Glutamatergic neuron (in vitro differentiated cells): ENCODE results near the gene YPEL4. TPM values are rescaled to one million over a fixed set of nuclear protein-coding genes. Genes with fewer than 3 reads are reported as not detected.
A peak's percentile ranks its signal among the peaks of the same experiment; 100 is the strongest.

ENCODE experiments used
- DNase-seq: peaks from one replicate; pipeline ENCODE4 v3.0.0; 2022
- H3K27ac Mint-ChIP-seq: one replicate; pipeline ENCODE4 v1.8.0; 2020; ENCODE audit warnings: mild to moderate bottlenecking, mixed read lengths, inconsistent platforms; ENCODE audit not compliant: unreplicated experiment
- H3K27me3 Mint-ChIP-seq: one replicate; pipeline ENCODE4 v1.8.0; 2020; ENCODE audit warnings: mild to moderate bottlenecking, moderate library complexity, mixed read lengths, inconsistent platforms; ENCODE audit not compliant: unreplicated experiment
- H3K36me3 Mint-ChIP-seq: one replicate; pipeline ENCODE4 v1.8.0; 2020; ENCODE audit warnings: mild to moderate bottlenecking, mixed read lengths, inconsistent platforms; ENCODE audit not compliant: unreplicated experiment
- H3K4me1 Mint-ChIP-seq: one replicate; pipeline ENCODE4 v1.8.0; 2020; ENCODE audit warnings: mild to moderate bottlenecking, low read depth, mixed read lengths, inconsistent platforms; ENCODE audit not compliant: unreplicated experiment
- H3K4me3 Mint-ChIP-seq: one replicate; pipeline ENCODE4 v1.8.0; 2020; ENCODE audit warnings: mild to moderate bottlenecking, mixed read lengths, inconsistent platforms; ENCODE audit not compliant: unreplicated experiment
- H3K9me3 Mint-ChIP-seq: one replicate; pipeline ENCODE4 v1.8.0; 2020; ENCODE audit warnings: mild to moderate bottlenecking, moderate library complexity, mixed read lengths, inconsistent platforms; ENCODE audit not compliant: unreplicated experiment
- CTCF ChIP-seq: fragments of 200-600 bp; sonication (generic); IDR thresholded peaks from one replicate; pipeline ENCODE4 v1.5.0; 2021; ENCODE audit not compliant: partially characterized antibody, unreplicated experiment
- total RNA-seq: library from RNA; stranded (reverse); fragmentation: NEBNext Ultra II Directional; extraction: Animal tissue kit (Norgen Biotek cat#: 25700); gene quantifications from one replicate; pipeline ENCODE4 v1.2.1, GENCODE V29; 2021; ENCODE audit not compliant: unreplicated experiment

The YPEL4 gene
- total RNA-seq, 1 donor from 2014 or later: 16.9 TPM

GRCh38 chr11:57651408-57651807 lies 1.7 kb upstream of the YPEL4 start:
- H3K4me1 Mint-ChIP-seq: peaks cover 32% of the 10 kb centered on the region
- peak overlapping the region; percentile 4 for H3K4me3 Mint-ChIP-seq
- peaks cover 33% of the 10 kb centered on the region for H3K27me3 Mint-ChIP-seq
- H3K27ac Mint-ChIP-seq: no peak overlapping the region
- no peaks in the 10 kb centered on the region for H3K36me3 Mint-ChIP-seq
- no peak for TF ChIP-seq CTCF
- no peak for DNase-seq
- peaks cover 40% of the 10 kb centered on the region for H3K9me3 Mint-ChIP-seq

GRCh38 chr11:57650739-57651090 lies 1.0 kb upstream of the YPEL4 start:
- no peak for TF ChIP-seq CTCF
- H3K27ac Mint-ChIP-seq: peak overlapping the region; percentile 76
- DNase-seq: no peak
- peak overlapping the region; percentile 97 for H3K4me3 Mint-ChIP-seq
- H3K9me3 Mint-ChIP-seq: peaks cover 40% of the 10 kb centered on the region
- no peaks in the 10 kb centered on the region for H3K36me3 Mint-ChIP-seq
- H3K4me1 Mint-ChIP-seq: peaks cover 39% of the 10 kb centered on the region
- peaks cover 34% of the 10 kb centered on the region for H3K27me3 Mint-ChIP-seq

- Mint-ChIP-seq H3K9me3 (peaks cover 38% of the 10 kb centered on the region), H3K27me3 (peaks cover 36% of the 10 kb centered on the region), H3K4me3 (peak overlapping the region; percentile 97), H3K36me3 (no peaks in the 10 kb centered on the region), H3K27ac (peak overlapping the region; percentile 100), H3K4me1 (peaks cover 43% of the 10 kb centered on the region)
- DNase-seq: peak; percentile 63
- TF ChIP-seq CTCF: no peak
These were observed 644 bp downstream of the YPEL4 start for GRCh38 chr11:57648801-57649735.

- peak; percentile 55 for DNase-seq
- peaks cover 42% of the 10 kb centered on the region for H3K27me3 Mint-ChIP-seq
- peak overlapping the region; percentile 97 for H3K4me3 Mint-ChIP-seq
- H3K4me1 Mint-ChIP-seq: peaks cover 51% of the 10 kb centered on the region
- TF ChIP-seq CTCF: no peak
- H3K36me3 Mint-ChIP-seq: no peaks in the 10 kb centered on the region
- H3K27ac Mint-ChIP-seq: peak overlapping the region; percentile 100
- H3K9me3 Mint-ChIP-seq: peaks cover 40% of the 10 kb centered on the region
These were observed 1.5 kb downstream of the YPEL4 start for GRCh38 chr11:57647960-57648800.
